ENCODE data around the gene RAD51B. TPM values are rescaled to one million over a fixed set of nuclear protein-coding genes. Genes with fewer than 3 reads are reported as not detected.

The RAD51B gene
- total and polyA plus RNA-seq, 9 of the 15 experiments (the other 6 are each of a cell fraction or from before 2014, with no cell fraction given), result 8.5 to 17.3 (median 11.3) TPM

- no peak for FAIRE-seq
- CTCF ChIA-PET (ENCODE audit: low intra/inter-chr PET ratio), result no interaction called here
Observed at GRCh38 chr14:68008491-68008890, 188.9 kb downstream of the RAD51B start.

More at GRCh38 chr14:68008491-68008890, 188.9 kb downstream of the RAD51B start:
- TF ChIP-seq MEIS2 (IDR thresholded peaks at IDR 0.05; ENCODE audit: partially characterized antibody) (peak; percentile 11), PBX2 (CRISPR knock-in tag; IDR thresholded peaks at IDR 0.05; ENCODE audit: low read depth) (no peak), PBX2 (tag; conservative IDR thresholded peaks at IDR 0.05; ENCODE audit: low read depth) (peak; percentile 50), ZC3H11A (IDR thresholded peaks at IDR 0.05; ENCODE audit: low read depth, low read length) (no peak), ZNF717 (CRISPR knock-in tag; IDR thresholded peaks at IDR 0.05) (no peak)
- DNase-seq (ENCODE audit: extremely low read depth in 1 of 4, low spot score in 3 of 4), result no peak
- H4K20me1 ChIP-seq (replicated peaks; ENCODE audit: control insufficient read depth, insufficient read depth, low read length), result no peaks in the 10 kb centered on the region
- no peaks in the 10 kb centered on the region for H3K9me3 ChIP-seq (replicated peaks; ENCODE audit: control insufficient read depth, insufficient read depth, low read depth, low read length)
- in situ Hi-C loops (cut with MboI) (no loop called here), intact Hi-C loops (cut with micrococcal nuclease) (no loop called here)
- no peak overlapping the region for H3K4me2 ChIP-seq (ENCODE audit: insufficient read depth, low read length)
- H2AFZ ChIP-seq (ENCODE audit: low read depth, low read length), result no peak overlapping the region
- 0% methylated on average over 1 of the region's 1 CpG for WGBS (ENCODE audit: insufficient coverage, low coverage, missing lambda C conversion rate)
- H3K79me2 ChIP-seq (ENCODE audit: control insufficient read depth, insufficient read depth, low read length), result no peaks in the 10 kb centered on the region
- no TSS peak for BruUV-seq (replicated peaks)
- H3K27ac ChIP-seq (ENCODE audit: extremely low read depth, low read depth, low read length), result no peak overlapping the region
- no peak overlapping the region for H3K9ac ChIP-seq (ENCODE audit: insufficient read depth in 1 of 2, low read depth in 2 of 2, low read length in 2 of 2)
- no peak overlapping the region for H3K4me3 ChIP-seq
- ATAC-seq, result no peak
- H3K4me1 ChIP-seq (replicated peaks in 1 of 2; ENCODE audit: control insufficient read depth in 2 of 2, insufficient read depth in 2 of 2, low read length in 2 of 2), result no peaks in the 10 kb centered on the region
- H3K9me1 ChIP-seq (ENCODE audit: control insufficient read depth, insufficient read depth, low read length), result no peaks in the 10 kb centered on the region
- POLR2A ChIA-PET, result no interaction called here
- no peaks in the 10 kb centered on the region for H3K36me3 ChIP-seq (ENCODE audit: control insufficient read depth, insufficient read depth, low read length)
- H3K27me3 ChIP-seq (ENCODE audit: control insufficient read depth in 2 of 2, insufficient read depth in 2 of 2, low read length in 2 of 2), result no peaks in the 10 kb centered on the region

Data from K562 (cell line).